Activated naive CD8-positive, alpha-beta T cell treated with anti-CD3 and anti-CD28 coated beads, Interleukin-2, amount 50 U/mL, for 24 hours (primary cell): Measurements from ENCODE around the gene BTBD9.

ENCODE experiments used
- ATAC-seq: fragments of 150-1000 bp; cut with Tn5 transposase; one replicate; pipeline ENCODE4 v1.10.0; 2021
- DNase-seq: peaks from one replicate; pipeline ENCODE4 v3.0.0; 2021
- H3K27ac Mint-ChIP-seq: one replicate; pipeline ENCODE4 v1.8.0; 2021; ENCODE audit warnings: mild to moderate bottlenecking, mixed read lengths
- H3K27me3 Mint-ChIP-seq: one replicate; pipeline ENCODE4 v1.8.0; 2021; ENCODE audit warnings: mixed read lengths
- H3K36me3 Mint-ChIP-seq: one replicate; pipeline ENCODE4 v1.8.0; 2021; ENCODE audit warnings: low read depth, mixed read lengths
- H3K4me1 Mint-ChIP-seq: one replicate; pipeline ENCODE4 v1.8.0; 2021; ENCODE audit warnings: mixed read lengths
- H3K4me3 Mint-ChIP-seq: one replicate; pipeline ENCODE4 v1.8.0; 2021; ENCODE audit warnings: mild to moderate bottlenecking, moderate library complexity, mixed read lengths
- H3K9me3 Mint-ChIP-seq: one replicate; pipeline ENCODE4 v1.8.0; 2021; ENCODE audit warnings: mixed read lengths

Gene BTBD9

DNA sequence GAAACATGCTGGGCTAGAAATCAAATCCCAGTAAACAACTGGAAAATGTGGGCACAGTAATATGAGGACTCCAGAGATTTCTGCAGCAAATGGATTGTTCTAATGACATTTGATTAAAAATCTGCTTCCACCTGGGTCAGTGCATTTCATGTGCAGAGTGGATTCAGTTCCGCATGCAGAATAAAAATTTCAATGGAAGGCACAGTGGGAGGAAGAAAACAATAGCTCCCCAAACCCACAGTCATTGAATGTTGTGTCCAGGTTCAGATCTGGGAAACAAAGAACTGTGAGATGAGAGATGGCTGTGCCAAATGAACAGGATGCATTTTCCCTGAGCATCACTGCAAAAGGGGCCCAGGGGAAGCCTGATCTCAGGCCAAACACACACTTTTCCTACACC, 403.1 kb downstream of the BTBD9 start:
- H3K4me1 Mint-ChIP-seq = peaks cover 3% of the 10 kb centered on the region

DNA sequence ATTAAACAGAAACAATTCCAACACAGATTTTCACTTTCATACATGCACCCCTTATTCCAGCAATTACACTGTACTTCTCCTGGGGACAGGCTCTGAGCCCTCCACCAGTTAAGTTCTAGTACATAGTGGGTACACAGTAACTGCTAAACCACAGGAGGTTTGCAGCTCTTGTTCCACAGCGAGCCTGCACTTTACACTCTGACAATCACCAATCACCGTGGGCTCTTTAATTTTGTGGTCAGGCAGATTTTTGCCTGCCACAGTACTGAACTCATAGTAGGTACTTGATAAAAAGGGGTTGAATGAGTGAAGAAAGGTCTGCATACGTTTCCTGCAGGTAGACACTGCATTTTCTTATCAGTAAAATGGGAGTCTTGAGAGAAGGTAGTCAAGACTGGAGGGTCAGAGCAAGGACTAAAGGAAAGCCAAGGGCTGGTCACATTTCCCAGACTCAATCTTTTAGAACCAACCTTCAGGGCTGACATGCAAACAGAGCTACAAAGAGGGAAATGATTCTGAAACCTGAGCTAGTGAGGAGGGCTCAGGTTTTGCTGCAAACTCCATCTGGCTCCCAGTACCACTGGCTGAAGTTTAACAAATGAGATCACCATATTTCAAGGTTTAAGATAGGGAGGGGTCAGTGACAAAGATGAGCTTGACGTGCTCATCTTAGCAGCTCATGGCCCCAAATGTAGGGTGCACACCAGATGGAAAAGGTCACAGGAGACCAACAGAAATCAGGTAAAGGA, 404.6 kb downstream of the BTBD9 start:
- H3K4me3 Mint-ChIP-seq = no peak overlapping the region

More for the DNA sequence above, 403.1 kb downstream of the BTBD9 start:
- H3K9me3 Mint-ChIP-seq = no peaks in the 10 kb centered on the region
- no peaks in the 10 kb centered on the region for H3K27me3 Mint-ChIP-seq
- H3K4me3 Mint-ChIP-seq = no peak overlapping the region
- H3K36me3 Mint-ChIP-seq = no peaks in the 10 kb centered on the region
- H3K27ac Mint-ChIP-seq = no peak overlapping the region
- DNase-seq = no peak
- no peak for ATAC-seq

DNA sequence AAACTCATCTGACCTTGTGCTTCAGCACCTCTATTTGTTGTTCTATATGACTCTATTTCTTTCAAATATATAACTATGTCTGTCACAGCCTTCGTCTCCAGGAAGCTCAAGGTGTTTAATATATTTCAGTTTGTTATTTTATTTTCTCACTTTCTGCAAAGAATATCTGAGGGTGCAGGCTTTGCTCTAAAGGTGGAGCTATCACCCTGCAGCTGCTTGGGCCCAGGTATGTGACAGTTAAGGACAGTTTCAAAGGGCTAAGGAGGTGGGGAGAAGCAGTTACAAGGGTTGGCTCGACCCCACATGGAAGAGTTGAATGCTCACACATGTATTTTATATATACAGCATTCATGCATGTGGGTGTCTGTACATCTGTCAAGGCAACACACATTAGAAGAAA, 405.6 kb downstream of the BTBD9 start:
- DNase-seq (no peak), ATAC-seq (no peak)
- H3K4me3 Mint-ChIP-seq = no peak overlapping the region
- no peaks in the 10 kb centered on the region for H3K27me3 Mint-ChIP-seq
- H3K27ac Mint-ChIP-seq = no peak overlapping the region
- H3K4me1 Mint-ChIP-seq = no peaks in the 10 kb centered on the region
- H3K36me3 Mint-ChIP-seq = no peaks in the 10 kb centered on the region
- no peaks in the 10 kb centered on the region for H3K9me3 Mint-ChIP-seq

More for the DNA sequence above, 404.6 kb downstream of the BTBD9 start:
- H3K4me1 Mint-ChIP-seq = peaks cover 3% of the 10 kb centered on the region
- H3K27me3 Mint-ChIP-seq = no peaks in the 10 kb centered on the region
- no peaks in the 10 kb centered on the region for H3K36me3 Mint-ChIP-seq
- DNase-seq = no peak
- H3K27ac Mint-ChIP-seq = no peak overlapping the region
- H3K9me3 Mint-ChIP-seq = no peaks in the 10 kb centered on the region
- no peak for ATAC-seq

DNA sequence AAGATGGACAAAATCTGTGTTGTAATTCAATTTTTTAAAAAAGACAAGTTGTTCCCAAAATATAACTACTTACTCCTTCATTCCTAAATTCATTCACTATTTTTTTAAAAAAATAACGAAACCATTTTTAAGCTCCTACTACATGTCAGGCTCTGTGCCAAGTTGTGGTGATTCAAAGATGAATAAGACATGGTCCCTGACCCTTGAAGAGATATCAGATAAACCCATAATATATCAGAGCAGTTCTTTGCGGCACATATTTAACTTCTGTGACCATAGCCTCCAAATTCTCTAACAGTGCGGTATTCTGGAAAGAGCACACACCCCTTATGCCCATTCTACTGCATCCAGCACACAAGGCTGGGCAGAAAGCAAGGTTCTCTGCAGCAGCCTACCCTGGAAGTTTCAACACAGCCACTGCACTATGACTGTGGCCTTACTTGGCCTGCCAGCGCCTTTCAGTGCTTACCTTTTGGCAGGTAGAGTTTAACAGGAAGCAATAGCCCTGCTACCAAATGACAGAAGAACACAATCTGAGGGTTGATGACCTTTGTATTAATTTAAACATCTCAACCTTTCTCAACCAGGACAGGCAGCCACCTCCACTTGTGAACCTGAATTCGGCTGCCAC, 406.5 kb downstream of the BTBD9 start:
- Mint-ChIP-seq H3K4me1 (no peaks in the 10 kb centered on the region), H3K36me3 (no peaks in the 10 kb centered on the region), H3K27ac (no peak overlapping the region), H3K27me3 (no peaks in the 10 kb centered on the region), H3K4me3 (no peak overlapping the region), H3K9me3 (no peaks in the 10 kb centered on the region)
- no peak for DNase-seq
- no peak for ATAC-seq

DNA sequence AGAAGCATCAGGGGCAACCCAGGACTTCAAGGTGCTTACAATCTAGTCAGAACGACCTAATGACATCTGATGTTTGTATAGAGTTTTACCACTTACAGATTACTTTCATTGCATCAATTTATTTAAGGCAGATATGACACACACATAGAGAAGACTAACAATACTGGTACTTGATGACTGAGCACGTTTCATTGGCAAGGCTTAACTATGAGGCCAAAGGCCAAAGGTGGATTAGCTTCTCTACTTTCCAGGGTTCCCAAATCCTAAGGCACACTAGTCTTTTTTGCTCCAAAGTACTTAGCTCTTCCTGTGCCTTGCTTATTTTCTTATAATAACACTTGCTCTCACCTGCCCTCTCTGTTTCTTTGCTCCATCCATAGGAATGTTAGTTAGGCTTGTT, 414.0 kb downstream of the BTBD9 start:
- no peaks in the 10 kb centered on the region for H3K27me3 Mint-ChIP-seq
- H3K4me3 Mint-ChIP-seq = no peak overlapping the region
- no peaks in the 10 kb centered on the region for H3K9me3 Mint-ChIP-seq
- H3K27ac Mint-ChIP-seq = no peak overlapping the region
- ATAC-seq (no peak), DNase-seq (no peak)
- peaks cover 3% of the 10 kb centered on the region for H3K36me3 Mint-ChIP-seq
- H3K4me1 Mint-ChIP-seq = no peaks in the 10 kb centered on the region

DNA sequence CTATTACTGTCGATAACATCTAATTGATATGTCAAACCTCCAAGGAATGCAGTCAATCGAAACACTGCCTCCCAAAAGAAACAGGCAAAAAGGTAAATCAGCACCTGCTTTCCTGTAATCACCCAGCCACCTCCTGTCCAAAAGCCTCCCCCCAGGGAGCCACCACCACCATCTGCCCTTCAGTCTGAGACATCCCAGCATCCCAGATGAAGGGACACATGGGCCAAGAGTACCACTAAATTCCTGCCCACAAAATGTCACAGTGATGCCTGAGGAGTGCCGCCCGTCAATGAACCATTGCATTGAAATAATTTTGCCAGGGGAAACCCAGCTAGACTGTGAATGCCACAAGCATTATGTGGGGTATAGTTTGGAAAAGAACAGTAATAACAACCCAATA, 418.5 kb downstream of the BTBD9 start:
- DNase-seq (no peak), ATAC-seq (no peak)
- no peak overlapping the region for H3K4me3 Mint-ChIP-seq
- no peak overlapping the region for H3K27ac Mint-ChIP-seq
- peaks cover 3% of the 10 kb centered on the region for H3K36me3 Mint-ChIP-seq
- no peaks in the 10 kb centered on the region for H3K27me3 Mint-ChIP-seq
- no peaks in the 10 kb centered on the region for H3K9me3 Mint-ChIP-seq
- no peaks in the 10 kb centered on the region for H3K4me1 Mint-ChIP-seq

DNA sequence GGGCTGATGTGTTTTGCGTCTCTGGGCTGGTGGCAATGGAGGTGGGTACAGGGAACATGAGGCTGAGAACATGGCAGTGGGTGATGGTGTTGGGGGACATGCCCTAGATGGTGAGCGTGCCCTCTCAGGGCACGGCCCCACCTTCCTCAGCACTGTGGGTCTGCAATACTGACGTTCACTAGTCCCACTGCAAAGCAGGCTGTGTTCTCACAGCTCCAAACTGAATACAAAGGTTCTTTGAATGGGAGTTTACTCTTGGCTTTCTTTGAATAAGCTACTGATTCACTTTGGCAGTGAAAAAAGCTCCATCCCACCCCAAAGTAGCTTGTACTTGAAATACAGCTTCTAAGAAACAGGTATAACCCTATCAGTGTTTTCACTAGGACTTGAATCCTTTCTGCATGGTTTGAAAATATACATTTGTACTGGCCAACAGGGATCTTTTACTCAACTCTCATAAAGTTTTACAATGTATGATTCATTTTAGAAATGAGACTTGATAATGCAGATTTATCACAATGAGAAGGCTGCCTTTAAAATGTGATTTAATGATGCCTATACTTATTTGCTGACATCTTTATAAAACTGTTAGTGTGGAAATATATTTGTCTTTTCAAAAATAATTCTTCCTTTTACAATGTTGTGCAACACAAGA, 419.5 kb downstream of the BTBD9 start:
- no peaks in the 10 kb centered on the region for H3K4me1 Mint-ChIP-seq
- no peak overlapping the region for H3K4me3 Mint-ChIP-seq
- DNase-seq (no peak), ATAC-seq (no peak)
- no peaks in the 10 kb centered on the region for H3K27me3 Mint-ChIP-seq
- H3K27ac Mint-ChIP-seq = no peak overlapping the region
- no peaks in the 10 kb centered on the region for H3K9me3 Mint-ChIP-seq
- peaks cover 3% of the 10 kb centered on the region for H3K36me3 Mint-ChIP-seq

DNA sequence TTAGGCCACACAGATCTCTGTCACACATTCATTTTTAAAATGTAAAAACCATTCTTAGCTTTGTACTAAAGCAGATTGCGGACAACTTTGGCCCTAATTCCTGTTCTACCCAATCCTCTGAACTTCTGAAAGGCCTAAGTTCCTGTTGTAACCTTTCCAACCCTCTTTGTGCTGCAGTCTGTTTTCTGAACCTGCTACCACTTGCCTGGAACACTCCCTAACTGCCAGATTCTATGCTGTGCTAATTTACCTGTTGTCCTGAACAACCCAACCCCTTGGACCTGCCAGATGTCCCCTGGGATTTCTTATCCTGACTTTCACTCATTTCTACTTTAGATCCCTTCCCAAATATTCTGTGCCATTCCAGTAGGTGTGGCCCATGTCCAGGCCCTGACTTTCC, 421.5 kb downstream of the BTBD9 start:
- no peak for ATAC-seq
- no peaks in the 10 kb centered on the region for H3K9me3 Mint-ChIP-seq
- H3K4me3 Mint-ChIP-seq = no peak overlapping the region
- no peaks in the 10 kb centered on the region for H3K27me3 Mint-ChIP-seq
- DNase-seq = no peak
- H3K36me3 Mint-ChIP-seq = peaks cover 3% of the 10 kb centered on the region
- no peak overlapping the region for H3K27ac Mint-ChIP-seq
- H3K4me1 Mint-ChIP-seq = no peaks in the 10 kb centered on the region

DNA sequence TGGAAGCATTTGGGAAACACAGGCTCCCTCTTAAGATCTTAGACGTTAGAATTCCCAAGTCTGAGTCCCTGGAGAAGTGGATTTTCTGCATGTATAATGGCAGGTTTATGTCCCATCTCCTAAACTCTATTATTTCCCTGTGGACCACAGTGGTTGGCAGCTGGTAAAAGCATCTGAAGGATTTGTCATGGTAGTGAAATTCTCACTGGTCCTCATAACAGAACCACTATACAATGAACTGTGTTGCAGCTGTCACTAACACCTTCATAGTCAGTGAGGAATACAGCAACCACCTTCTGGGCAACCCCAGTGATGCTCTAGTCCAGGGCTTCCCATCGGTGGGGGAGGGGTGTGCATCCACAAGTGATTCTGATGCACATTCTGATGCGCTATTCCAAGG, 423.3 kb downstream of the BTBD9 start:
- H3K27me3 Mint-ChIP-seq = no peaks in the 10 kb centered on the region

DNA sequence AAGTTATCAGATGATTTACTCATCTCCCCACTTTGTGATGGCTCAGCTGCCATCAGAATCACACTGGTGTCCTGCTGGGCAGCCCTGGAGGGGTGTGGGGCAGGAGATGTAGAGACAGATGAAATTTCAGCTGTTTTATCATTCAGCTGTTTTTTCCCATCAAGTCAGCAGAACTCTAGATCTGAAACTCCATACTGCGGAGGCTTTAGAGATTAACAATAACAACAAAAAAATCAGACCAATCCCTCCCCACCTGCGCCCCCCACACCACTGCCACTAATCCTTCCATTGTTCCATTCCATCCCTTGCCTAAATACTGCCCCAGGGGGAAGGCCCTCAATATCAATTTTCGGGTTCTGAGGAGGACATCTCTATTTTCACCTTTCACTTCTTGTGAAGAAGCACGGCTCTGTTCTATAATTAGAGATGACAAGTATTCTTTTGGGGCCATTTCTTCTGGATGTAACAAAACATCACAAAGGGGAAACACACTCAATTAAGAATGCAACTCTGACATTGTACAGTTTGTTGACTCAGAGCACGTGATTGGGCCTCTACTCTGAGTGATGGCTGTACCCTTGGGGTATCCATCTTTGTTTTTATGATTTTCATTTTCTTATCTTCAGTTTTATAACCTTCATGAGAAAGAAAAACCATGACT, 423.9 kb downstream of the BTBD9 start:
- Mint-ChIP-seq H3K27me3 (no peaks in the 10 kb centered on the region), H3K36me3 (no peaks in the 10 kb centered on the region), H3K9me3 (no peaks in the 10 kb centered on the region), H3K4me1 (no peaks in the 10 kb centered on the region), H3K4me3 (no peak overlapping the region), H3K27ac (no peak overlapping the region)
- DNase-seq (no peak), ATAC-seq (no peak)

More for the DNA sequence above, 423.3 kb downstream of the BTBD9 start:
- H3K36me3 Mint-ChIP-seq = no peaks in the 10 kb centered on the region
- H3K4me3 Mint-ChIP-seq = no peak overlapping the region
- no peaks in the 10 kb centered on the region for H3K9me3 Mint-ChIP-seq
- H3K27ac Mint-ChIP-seq = no peak overlapping the region
- H3K4me1 Mint-ChIP-seq = no peaks in the 10 kb centered on the region
- no peak for DNase-seq
- ATAC-seq = no peak

DNA sequence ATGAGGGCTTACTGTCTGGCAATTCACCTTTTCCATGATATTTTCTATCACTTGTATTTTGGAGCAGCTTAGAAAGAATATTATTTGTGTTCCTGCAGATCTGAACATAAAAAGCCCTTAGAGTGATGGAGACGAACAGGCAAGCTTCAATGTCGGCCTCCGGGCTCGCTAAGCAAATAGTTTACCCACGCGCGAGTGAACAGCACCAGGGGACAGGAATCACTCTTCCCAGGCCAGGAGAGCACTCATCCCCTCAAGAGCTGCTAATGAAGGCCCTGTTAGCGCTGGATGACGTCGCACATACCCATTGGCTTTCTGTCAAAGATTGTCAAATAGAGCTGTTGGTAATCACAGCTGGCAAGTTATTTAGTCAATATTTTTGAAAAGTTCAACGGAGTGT, 424.5 kb downstream of the BTBD9 start:
- Mint-ChIP-seq H3K4me3 (no peak overlapping the region), H3K27me3 (no peaks in the 10 kb centered on the region), H3K4me1 (peaks cover 3% of the 10 kb centered on the region), H3K9me3 (no peaks in the 10 kb centered on the region), H3K27ac (no peak overlapping the region), H3K36me3 (no peaks in the 10 kb centered on the region)
- no peak for ATAC-seq
- no peak for DNase-seq

DNA sequence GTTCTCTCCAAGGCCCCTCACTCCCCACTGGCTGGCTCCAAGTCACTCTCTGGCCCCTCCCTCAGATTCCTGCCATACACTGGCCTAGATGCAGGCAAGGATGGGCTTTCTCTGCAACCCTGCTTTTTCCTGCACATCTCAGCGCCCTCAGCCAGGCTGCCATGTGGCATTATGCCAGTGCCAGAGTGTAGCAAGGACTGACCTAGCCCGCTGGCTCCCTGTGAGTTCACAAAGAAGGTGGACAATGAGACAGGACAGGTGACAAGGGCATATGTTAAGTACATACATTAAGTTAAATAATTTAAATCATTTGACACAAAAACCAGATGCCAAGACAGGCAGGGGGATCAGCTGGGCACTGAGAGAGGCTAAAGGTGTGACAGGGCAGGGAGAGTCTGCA, 425.6 kb downstream of the BTBD9 start:
- H3K4me3 Mint-ChIP-seq = no peak overlapping the region
- ATAC-seq = no peak
- no peaks in the 10 kb centered on the region for H3K27me3 Mint-ChIP-seq
- no peak overlapping the region for H3K27ac Mint-ChIP-seq
- no peaks in the 10 kb centered on the region for H3K36me3 Mint-ChIP-seq
- H3K9me3 Mint-ChIP-seq = no peaks in the 10 kb centered on the region
- H3K4me1 Mint-ChIP-seq = peaks cover 8% of the 10 kb centered on the region
- DNase-seq = no peak

DNA sequence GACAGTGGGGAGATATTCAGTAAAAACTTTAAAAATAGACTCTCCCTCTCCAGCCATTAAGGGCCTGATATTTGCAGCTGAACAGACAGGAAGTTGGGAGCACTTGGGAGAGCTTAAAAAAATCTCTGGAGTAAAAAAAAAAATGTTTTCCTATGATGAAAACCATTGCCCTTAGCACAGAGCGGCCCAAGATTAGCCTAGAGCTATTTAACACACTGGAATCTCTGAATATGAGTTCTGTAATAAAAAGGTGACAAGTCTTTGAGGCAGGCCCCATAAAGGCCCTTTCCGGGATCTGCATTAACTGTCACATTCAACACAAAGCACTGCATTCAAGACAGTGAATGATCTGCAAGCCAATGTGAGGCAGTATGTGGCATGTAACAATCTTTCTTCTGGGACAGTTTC, 426.5 kb downstream of the BTBD9 start:
- H3K27me3 Mint-ChIP-seq = no peaks in the 10 kb centered on the region
- no peak for ATAC-seq
- no peaks in the 10 kb centered on the region for H3K9me3 Mint-ChIP-seq
- H3K4me3 Mint-ChIP-seq = no peak overlapping the region
- H3K4me1 Mint-ChIP-seq = peaks cover 8% of the 10 kb centered on the region
- no peaks in the 10 kb centered on the region for H3K36me3 Mint-ChIP-seq
- H3K27ac Mint-ChIP-seq = no peak overlapping the region
- DNase-seq = no peak

DNA sequence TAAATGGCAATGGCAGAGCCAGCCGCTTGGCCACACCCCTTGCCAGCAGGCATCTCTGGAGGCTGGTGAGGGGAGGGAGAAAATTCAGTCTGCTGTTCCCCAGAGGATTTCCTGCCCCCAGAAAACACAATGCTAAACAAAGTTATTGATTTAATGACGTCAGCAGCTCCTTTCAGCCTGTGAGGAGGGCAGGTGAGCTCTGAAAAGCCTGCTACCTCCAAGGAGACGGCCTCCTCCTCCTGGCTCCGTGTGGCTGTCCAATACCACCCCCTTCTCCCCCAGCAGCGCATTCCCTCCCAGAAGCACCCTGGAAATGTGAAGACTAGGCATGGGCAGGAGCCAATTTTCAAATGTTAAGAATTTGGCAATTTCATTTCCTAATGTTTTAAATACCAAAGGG, 427.1 kb downstream of the BTBD9 start:
- H3K36me3 Mint-ChIP-seq = no peaks in the 10 kb centered on the region
- DNase-seq (no peak), ATAC-seq (no peak)
- no peak overlapping the region for H3K4me3 Mint-ChIP-seq
- no peaks in the 10 kb centered on the region for H3K9me3 Mint-ChIP-seq
- H3K4me1 Mint-ChIP-seq = peaks cover 8% of the 10 kb centered on the region
- H3K27me3 Mint-ChIP-seq = no peaks in the 10 kb centered on the region
- no peak overlapping the region for H3K27ac Mint-ChIP-seq

DNA sequence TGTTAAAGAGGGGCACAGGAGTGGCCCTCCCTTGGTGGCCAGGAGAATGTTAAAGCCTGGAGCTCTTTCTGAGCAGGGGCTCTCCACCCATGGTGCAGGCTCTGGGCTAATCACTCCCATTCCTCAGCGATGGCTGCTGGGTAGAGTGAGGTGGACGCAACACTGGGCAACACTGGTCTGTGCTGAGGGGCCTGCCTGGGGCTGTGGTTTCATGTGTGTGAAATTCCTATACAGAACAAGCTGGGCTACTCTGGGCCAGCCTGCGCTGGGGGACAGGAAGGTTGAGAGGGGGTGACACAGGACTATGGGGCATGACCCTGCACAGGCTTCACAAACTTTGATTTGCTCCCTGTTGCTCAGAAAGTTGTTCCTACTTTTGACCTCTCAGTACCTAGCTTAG, 427.6 kb downstream of the BTBD9 start:
- peaks cover 8% of the 10 kb centered on the region for H3K4me1 Mint-ChIP-seq
- DNase-seq (no peak), ATAC-seq (no peak)
- H3K36me3 Mint-ChIP-seq = no peaks in the 10 kb centered on the region
- H3K27me3 Mint-ChIP-seq = no peaks in the 10 kb centered on the region
- H3K9me3 Mint-ChIP-seq = no peaks in the 10 kb centered on the region
- H3K27ac Mint-ChIP-seq = no peak overlapping the region
- no peak overlapping the region for H3K4me3 Mint-ChIP-seq
